Adrenal gland (tissue), 5 donors: ENCODE data around the gene TGFBR2.

ENCODE experiments used
- CTCF ChIP-seq, 6 experiments: fragments of 450-650 bp in 4 of 6; fragments of 200-600 bp in 2 of 6; sonication (generic) in 1 of 6; IDR thresholded peaks; 1 replicate in 5 of 6; 2 replicates in 1 of 6; pipeline versions ENCODE4 v1.5.1 to v1.8.0; 2016 to 2021; ENCODE audit warnings: antibody characterized with exemption in 6 of 6, mild to moderate bottlenecking in 2 of 6, moderate library complexity in 1 of 6
- POLR2A ChIP-seq, 2 donors: fragments of 450-650 bp; IDR thresholded peaks; one replicate each; pipeline ENCODE4 v1.6.1; 2017; ENCODE audit warnings: antibody characterized with exemption in 2 of 2, mild to moderate bottlenecking in 2 of 2, moderate library complexity in 1 of 2
- donor health status: DM: no; HTN: no; CAD: no.

GRCh38 chr3:30675006-30675405, 68.6 kb downstream of the TGFBR2 start:
- TF ChIP-seq CTCF (IDR thresholded peaks at IDR 0.05) (no peak), POLR2A (IDR thresholded peaks at IDR 0.05) (no peak)
